Measurements from ENCODE around the gene TIMM23. TPM values are rescaled to one million over a fixed set of nuclear protein-coding genes. Genes with fewer than 3 reads are reported as not detected.
"Not testable (repeated sequence)": the region's sequence is repeated elsewhere in the genome, so short reads cannot be mapped to it uniquely, and the experiment has no call there.

The TIMM23 gene
- total RNA-seq, 1 experiment from 2014 or later, result 70.1 TPM

- H3K9me2 ChIP-seq (ENCODE audit: insufficient read depth); H3K4me1 ChIP-seq (ENCODE audit: control insufficient read depth in 1 of 2, insufficient read depth in 2 of 2, low read length in 2 of 2); CTCF ChIA-PET; RAD21 ChIA-PET (ENCODE audit: low non-redundant PET in 1 of 2, low total read pairs in 2 of 2, uncharacterized antibody in 2 of 2, unreplicated experiment in 2 of 2); H4K20me1 ChIP-seq (ENCODE audit: insufficient read depth); H3K36me3 ChIP-seq (ENCODE audit: control insufficient read depth in 1 of 2, insufficient read depth in 2 of 2, low read length in 2 of 2); H3K4me3 ChIP-seq (replicated peaks in 1 of 2; ENCODE audit: low read depth in 1 of 2, low read length in 2 of 2); DNase-seq (ENCODE audit: low read depth, low spot score); H3K27ac ChIP-seq (ENCODE audit: low read depth, low read length); intact Hi-C loops (cut with micrococcal nuclease); H3K9ac ChIP-seq (ENCODE audit: low read length); ATAC-seq; H2AFZ ChIP-seq (ENCODE audit: low read depth, low read length, poor library complexity, severe bottlenecking); H3K9me3 ChIP-seq (ENCODE audit: control insufficient read depth in 1 of 2, insufficient read depth in 1 of 2, low read depth in 1 of 2, low read length in 2 of 2); H3K79me2 ChIP-seq (ENCODE audit: insufficient read depth, low read length); H3K4me2 ChIP-seq (ENCODE audit: low read length); BruUV-seq (replicated peaks); H3K27me3 ChIP-seq (ENCODE audit: insufficient read depth, low read length); POLR2A ChIA-PET: not testable (repeated sequence)
Measured at GRCh38 chr10:45931305-45931704, 41.0 kb upstream of the TIMM23 start.

DNA sequence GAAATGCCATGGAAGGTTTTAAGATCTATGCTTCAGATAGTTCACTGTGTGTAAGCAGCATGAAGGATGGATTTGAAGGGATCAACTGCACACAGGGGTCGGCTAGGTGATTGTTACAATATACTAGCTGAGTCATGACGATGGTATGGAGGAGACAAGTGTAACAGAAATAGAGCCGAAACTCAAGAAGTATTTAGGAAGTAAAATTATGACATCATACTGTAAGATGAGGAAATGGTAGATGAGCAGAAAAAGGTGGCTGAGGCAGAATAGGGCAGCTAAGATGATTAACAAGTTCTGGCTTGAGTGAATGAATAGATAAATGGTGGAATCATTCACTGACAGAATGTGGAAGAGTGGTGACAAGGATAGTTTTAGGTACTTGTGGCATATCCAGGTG is 37.5 kb upstream of the TIMM23 start:
- H3K9me2 ChIP-seq (ENCODE audit: insufficient read depth); H3K27ac ChIP-seq (ENCODE audit: low read depth, low read length); RAD21 ChIA-PET (ENCODE audit: low non-redundant PET in 1 of 2, low total read pairs in 2 of 2, uncharacterized antibody in 2 of 2, unreplicated experiment in 2 of 2); DNase-seq (ENCODE audit: low read depth, low spot score); H3K27me3 ChIP-seq (ENCODE audit: insufficient read depth, low read length); H3K4me2 ChIP-seq (ENCODE audit: low read length); H3K36me3 ChIP-seq (ENCODE audit: control insufficient read depth in 1 of 2, insufficient read depth in 2 of 2, low read length in 2 of 2); H3K9ac ChIP-seq (ENCODE audit: low read length); ATAC-seq; H2AFZ ChIP-seq (ENCODE audit: low read depth, low read length, poor library complexity, severe bottlenecking); H3K4me3 ChIP-seq (replicated peaks in 1 of 2; ENCODE audit: low read depth in 1 of 2, low read length in 2 of 2); CTCF ChIA-PET; H3K4me1 ChIP-seq (ENCODE audit: control insufficient read depth in 1 of 2, insufficient read depth in 2 of 2, low read length in 2 of 2); H3K79me2 ChIP-seq (ENCODE audit: insufficient read depth, low read length); BruUV-seq (replicated peaks); intact Hi-C loops (cut with micrococcal nuclease); H3K9me3 ChIP-seq (ENCODE audit: control insufficient read depth in 1 of 2, insufficient read depth in 1 of 2, low read depth in 1 of 2, low read length in 2 of 2); POLR2A ChIA-PET; H4K20me1 ChIP-seq (ENCODE audit: insufficient read depth): not testable (repeated sequence)

DNA sequence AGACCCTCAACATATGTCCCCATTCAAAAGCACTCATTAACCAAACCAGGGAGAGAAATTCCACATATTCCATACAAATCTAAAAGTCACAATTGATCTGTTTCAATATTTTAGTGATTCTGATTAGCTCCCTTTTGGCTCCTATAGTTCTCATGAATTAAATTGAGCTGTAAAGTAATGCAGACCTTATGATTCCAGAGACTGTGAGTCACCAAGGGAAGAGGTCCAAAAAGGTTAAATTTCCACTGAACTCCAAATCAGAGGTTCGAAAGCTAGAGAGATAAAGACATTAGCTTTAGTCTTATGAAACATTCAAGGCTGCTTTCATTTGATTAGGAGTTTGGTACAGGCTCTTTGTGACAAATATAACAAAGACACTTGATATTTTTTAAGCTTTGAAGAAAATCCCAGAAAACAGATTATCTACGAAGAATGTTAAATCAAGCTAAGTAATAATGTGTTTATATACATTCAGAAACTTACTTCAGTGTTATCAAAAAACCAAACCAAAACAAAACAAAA is 33.1 kb upstream of the TIMM23 start:
- ATAC-seq; POLR2A ChIA-PET; H3K27ac ChIP-seq (ENCODE audit: low read depth, low read length); H3K4me2 ChIP-seq (ENCODE audit: low read length); H3K36me3 ChIP-seq (ENCODE audit: control insufficient read depth in 1 of 2, insufficient read depth in 2 of 2, low read length in 2 of 2); H3K9me3 ChIP-seq (ENCODE audit: control insufficient read depth in 1 of 2, insufficient read depth in 1 of 2, low read depth in 1 of 2, low read length in 2 of 2); H3K79me2 ChIP-seq (ENCODE audit: insufficient read depth, low read length); intact Hi-C loops (cut with micrococcal nuclease); BruUV-seq (replicated peaks); CTCF ChIA-PET; H3K9me2 ChIP-seq (ENCODE audit: insufficient read depth); H4K20me1 ChIP-seq (ENCODE audit: insufficient read depth); H3K4me3 ChIP-seq (replicated peaks in 1 of 2; ENCODE audit: low read depth in 1 of 2, low read length in 2 of 2); H2AFZ ChIP-seq (ENCODE audit: low read depth, low read length, poor library complexity, severe bottlenecking); H3K4me1 ChIP-seq (ENCODE audit: control insufficient read depth in 1 of 2, insufficient read depth in 2 of 2, low read length in 2 of 2); RAD21 ChIA-PET (ENCODE audit: low non-redundant PET in 1 of 2, low total read pairs in 2 of 2, uncharacterized antibody in 2 of 2, unreplicated experiment in 2 of 2); H3K27me3 ChIP-seq (ENCODE audit: insufficient read depth, low read length); DNase-seq (ENCODE audit: low read depth, low spot score); H3K9ac ChIP-seq (ENCODE audit: low read length): not testable (repeated sequence)

DNA sequence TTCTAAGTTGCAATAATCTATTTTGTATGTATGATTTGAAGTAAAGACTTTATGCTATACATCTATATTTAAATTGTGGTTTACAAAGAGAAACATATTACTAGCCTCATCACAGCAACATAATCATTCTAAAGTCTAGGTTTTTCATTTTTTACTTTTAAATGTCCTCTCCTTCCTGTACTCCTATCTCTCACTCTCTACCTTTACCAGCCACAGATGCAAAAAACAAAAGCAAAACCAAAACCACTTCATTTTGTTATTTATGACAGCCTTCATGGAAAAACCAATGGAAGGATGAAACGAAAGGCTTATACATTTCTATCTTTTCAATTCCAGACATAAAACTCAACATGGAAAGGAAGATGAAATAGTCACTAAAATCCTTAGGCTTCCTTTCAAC is 31.1 kb upstream of the TIMM23 start:
- H3K36me3 ChIP-seq (ENCODE audit: control insufficient read depth in 1 of 2, insufficient read depth in 2 of 2, low read length in 2 of 2); ATAC-seq; RAD21 ChIA-PET (ENCODE audit: low non-redundant PET in 1 of 2, low total read pairs in 2 of 2, uncharacterized antibody in 2 of 2, unreplicated experiment in 2 of 2): not testable (repeated sequence)

DNA sequence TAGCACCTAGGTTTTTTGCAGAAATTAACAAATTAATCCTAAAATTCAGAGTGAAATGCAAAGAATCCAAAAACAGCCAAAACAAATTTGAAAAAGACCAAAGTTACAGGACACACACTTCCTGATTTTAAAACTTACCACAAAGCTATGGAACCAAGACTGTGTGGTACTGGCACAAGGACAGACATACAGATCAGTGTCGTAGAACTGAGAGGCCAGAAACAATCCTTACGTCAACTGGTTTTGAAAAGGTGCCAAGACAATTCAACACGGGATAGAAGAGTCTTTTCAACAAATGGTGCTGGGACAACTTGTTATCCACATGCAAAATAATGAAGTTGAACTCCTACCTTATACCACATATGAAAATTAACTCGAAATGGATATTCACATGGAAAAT is 26.8 kb upstream of the TIMM23 start:
- H3K4me2 ChIP-seq (ENCODE audit: low read length); H2AFZ ChIP-seq (ENCODE audit: low read depth, low read length, poor library complexity, severe bottlenecking); H3K36me3 ChIP-seq (ENCODE audit: control insufficient read depth in 1 of 2, insufficient read depth in 2 of 2, low read length in 2 of 2); H4K20me1 ChIP-seq (ENCODE audit: insufficient read depth); H3K79me2 ChIP-seq (ENCODE audit: insufficient read depth, low read length); H3K4me3 ChIP-seq (replicated peaks in 1 of 2; ENCODE audit: low read depth in 1 of 2, low read length in 2 of 2); DNase-seq (ENCODE audit: low read depth, low spot score); POLR2A ChIA-PET; H3K27me3 ChIP-seq (ENCODE audit: insufficient read depth, low read length); H3K27ac ChIP-seq (ENCODE audit: low read depth, low read length); CTCF ChIA-PET; intact Hi-C loops (cut with micrococcal nuclease); BruUV-seq (replicated peaks); H3K9me2 ChIP-seq (ENCODE audit: insufficient read depth); H3K9me3 ChIP-seq (ENCODE audit: control insufficient read depth in 1 of 2, insufficient read depth in 1 of 2, low read depth in 1 of 2, low read length in 2 of 2); ATAC-seq; RAD21 ChIA-PET (ENCODE audit: low non-redundant PET in 1 of 2, low total read pairs in 2 of 2, uncharacterized antibody in 2 of 2, unreplicated experiment in 2 of 2); H3K4me1 ChIP-seq (ENCODE audit: control insufficient read depth in 1 of 2, insufficient read depth in 2 of 2, low read length in 2 of 2); H3K9ac ChIP-seq (ENCODE audit: low read length): not testable (repeated sequence)

More for the DNA sequence above, 31.1 kb upstream of the TIMM23 start:
- H3K27ac ChIP-seq (ENCODE audit: low read depth, low read length); H2AFZ ChIP-seq (ENCODE audit: low read depth, low read length, poor library complexity, severe bottlenecking); H3K4me1 ChIP-seq (ENCODE audit: control insufficient read depth in 1 of 2, insufficient read depth in 2 of 2, low read length in 2 of 2); H3K4me3 ChIP-seq (replicated peaks in 1 of 2; ENCODE audit: low read depth in 1 of 2, low read length in 2 of 2); H3K4me2 ChIP-seq (ENCODE audit: low read length); BruUV-seq (replicated peaks); H3K79me2 ChIP-seq (ENCODE audit: insufficient read depth, low read length); CTCF ChIA-PET; H4K20me1 ChIP-seq (ENCODE audit: insufficient read depth); H3K27me3 ChIP-seq (ENCODE audit: insufficient read depth, low read length); H3K9me3 ChIP-seq (ENCODE audit: control insufficient read depth in 1 of 2, insufficient read depth in 1 of 2, low read depth in 1 of 2, low read length in 2 of 2); H3K9me2 ChIP-seq (ENCODE audit: insufficient read depth); POLR2A ChIA-PET; DNase-seq (ENCODE audit: low read depth, low spot score); intact Hi-C loops (cut with micrococcal nuclease); H3K9ac ChIP-seq (ENCODE audit: low read length): not testable (repeated sequence)
